GM18873 (cell line): ENCODE data around the gene EFR3B.

Experiments
- ATAC-seq: cut with Tn5 transposase; IDR thresholded peaks from one replicate; pipeline ENCODE4 v1.9.1; 2021; ENCODE audit warnings: mild to moderate bottlenecking, moderate library complexity, moderate number of reproducible peaks; ENCODE audit not compliant: unreplicated experiment, low FRiP score

EFR3B gene

GRCh38 chr2:25032901-25033300 lies 9.0 kb upstream of the EFR3B start:
- no peak for ATAC-seq

GRCh38 chr2:25034081-25034480 lies 7.8 kb upstream of the EFR3B start:
- ATAC-seq = no peak

- ATAC-seq = no peak
Measured at GRCh38 chr2:25035537-25036220, 6.2 kb upstream of the EFR3B start.

- ATAC-seq = no peak
Measured at GRCh38 chr2:25036221-25036559, 5.7 kb upstream of the EFR3B start.

- no peak for ATAC-seq
Measured at GRCh38 chr2:25039126-25039525, 2.8 kb upstream of the EFR3B start.

GRCh38 chr2:25041307-25041927 lies 459 bp upstream of the EFR3B start:
- ATAC-seq = no peak

- ATAC-seq = peak; percentile 20
Measured at GRCh38 chr2:25042321-25043240, 705 bp downstream of the EFR3B start.

- no peak for ATAC-seq
Measured at GRCh38 chr2:25043241-25043867, 1.5 kb downstream of the EFR3B start.

- ATAC-seq = no peak
Measured at GRCh38 chr2:25044011-25044410, 2.1 kb downstream of the EFR3B start.

- no peak for ATAC-seq
Measured at GRCh38 chr2:25044990-25045389, 3.1 kb downstream of the EFR3B start.

GRCh38 chr2:25049422-25049821 lies 7.5 kb downstream of the EFR3B start:
- ATAC-seq = no peak

- ATAC-seq = no peak
Measured at GRCh38 chr2:25050128-25050527, 8.3 kb downstream of the EFR3B start.

GRCh38 chr2:25053041-25053440 lies 11.2 kb downstream of the EFR3B start:
- no peak for ATAC-seq

- ATAC-seq = no peak
Measured at GRCh38 chr2:25054720-25055119, 12.8 kb downstream of the EFR3B start.

- no peak for ATAC-seq
Measured at GRCh38 chr2:25055376-25055920, 13.6 kb downstream of the EFR3B start.

- ATAC-seq = no peak
Measured at GRCh38 chr2:25056098-25056821, 14.4 kb downstream of the EFR3B start.

GRCh38 chr2:25062511-25062917 lies 20.6 kb downstream of the EFR3B start:
- no peak for ATAC-seq

GRCh38 chr2:25063876-25064660 lies 22.2 kb downstream of the EFR3B start:
- no peak for ATAC-seq

- ATAC-seq = no peak
Measured at GRCh38 chr2:25065768-25066167, 23.9 kb downstream of the EFR3B start.
